ENCODE measurements around the gene IRS2. TPM values are rescaled to one million over a fixed set of nuclear protein-coding genes. Genes with fewer than 3 reads are reported as not detected.

Gene IRS2
- total RNA-seq, 1 donor from 2014 or later = 20.1 TPM

GRCh38 chr13:109809216-109809932 lies 23.0 kb upstream of the IRS2 start:
- Histone ChIP-seq H3K4me2 (ENCODE audit: low read length) (no peak overlapping the region), H4K20me1 (ENCODE audit: insufficient read depth, low read length) (no peaks in the 10 kb centered on the region)
- TF ChIP-seq EZH2 (IDR thresholded peaks at IDR 0.05; ENCODE audit: insufficient read depth, low read length) (no peak), CTCF (IDR thresholded peaks at IDR 0.05; ENCODE audit: insufficient read depth, low read depth, low read length) (no peak)

GRCh38 chr13:109807345-109807744 lies 21.0 kb upstream of the IRS2 start:
- no peaks in the 10 kb centered on the region for H3K36me3 Mint-ChIP-seq (ENCODE audit: low read depth, unreplicated experiment)

More at GRCh38 chr13:109809216-109809932, 23.0 kb upstream of the IRS2 start:
- Mint-ChIP-seq H3K27ac (ENCODE audit: unreplicated experiment) (no peak overlapping the region), H3K27me3 (ENCODE audit: low read depth, unreplicated experiment) (peaks cover 13% of the 10 kb centered on the region), H3K4me3 (ENCODE audit: unreplicated experiment) (no peak overlapping the region), H3K9me3 (ENCODE audit: unreplicated experiment) (peaks cover 5% of the 10 kb centered on the region), H3K36me3 (ENCODE audit: low read depth, unreplicated experiment) (no peaks in the 10 kb centered on the region), H3K4me1 (ENCODE audit: low read depth, unreplicated experiment) (no peaks in the 10 kb centered on the region)
- H3K79me2 ChIP-seq (ENCODE audit: insufficient read depth, low read length) = no peaks in the 10 kb centered on the region
- DNase-seq (ENCODE audit: low read depth) (no peak), FAIRE-seq (no peak)
- H3K27ac ChIP-seq (ENCODE audit: low read depth, low read length) = no peak overlapping the region
- no peaks in the 10 kb centered on the region for H3K27me3 ChIP-seq (ENCODE audit: insufficient read depth, low read length)
- no peaks in the 10 kb centered on the region for H3K4me1 ChIP-seq (ENCODE audit: insufficient read depth, low read length)
- H3K9ac ChIP-seq (ENCODE audit: low read length) = no peak overlapping the region
- no peaks in the 10 kb centered on the region for H3K9me3 ChIP-seq (ENCODE audit: insufficient read depth, low read depth, low read length)
- H2AFZ ChIP-seq (ENCODE audit: low read depth, low read length) = no peak overlapping the region
- H3K36me3 ChIP-seq (ENCODE audit: insufficient read depth, low read length) = no peaks in the 10 kb centered on the region
- no peak overlapping the region for H3K4me3 ChIP-seq (ENCODE audit: insufficient read depth, low read depth, low read length)

More at GRCh38 chr13:109807345-109807744, 21.0 kb upstream of the IRS2 start:
- no peaks in the 10 kb centered on the region for H3K9me3 ChIP-seq (ENCODE audit: insufficient read depth, low read depth, low read length)
- Mint-ChIP-seq H3K27me3 (ENCODE audit: low read depth, unreplicated experiment) (peaks cover 8% of the 10 kb centered on the region), H3K4me1 (ENCODE audit: low read depth, unreplicated experiment) (no peaks in the 10 kb centered on the region), H3K27ac (ENCODE audit: unreplicated experiment) (no peak overlapping the region), H3K4me3 (ENCODE audit: unreplicated experiment) (no peak overlapping the region), H3K9me3 (ENCODE audit: unreplicated experiment) (peaks cover 5% of the 10 kb centered on the region)
- no peaks in the 10 kb centered on the region for H3K4me1 ChIP-seq (ENCODE audit: insufficient read depth, low read length)
- no peak overlapping the region for H3K4me2 ChIP-seq (ENCODE audit: low read length)
- H3K27me3 ChIP-seq (ENCODE audit: insufficient read depth, low read length) = no peaks in the 10 kb centered on the region
- no peak overlapping the region for H3K27ac ChIP-seq (ENCODE audit: low read depth, low read length)
- FAIRE-seq (no peak), DNase-seq (ENCODE audit: low read depth) (no peak)
- H3K36me3 ChIP-seq (ENCODE audit: insufficient read depth, low read length) = no peaks in the 10 kb centered on the region
- H3K79me2 ChIP-seq (ENCODE audit: insufficient read depth, low read length) = no peaks in the 10 kb centered on the region
- H2AFZ ChIP-seq (ENCODE audit: low read depth, low read length) = no peak overlapping the region
- no peak overlapping the region for H3K9ac ChIP-seq (ENCODE audit: low read length)
- H4K20me1 ChIP-seq (ENCODE audit: insufficient read depth, low read length) = no peaks in the 10 kb centered on the region
- TF ChIP-seq EZH2 (IDR thresholded peaks at IDR 0.05; ENCODE audit: insufficient read depth, low read length) (no peak), CTCF (IDR thresholded peaks at IDR 0.05; ENCODE audit: insufficient read depth, low read depth, low read length) (no peak)
- H3K4me3 ChIP-seq (ENCODE audit: insufficient read depth, low read depth, low read length) = no peak overlapping the region

Data from astrocyte (in vitro differentiated cells and primary cell).